ENCODE measurements around the gene UBE2G1. TPM values are rescaled to one million over a fixed set of nuclear protein-coding genes. Genes with fewer than 3 reads are reported as not detected.
"Not testable (repeated sequence)": the region's sequence is repeated elsewhere in the genome, so short reads cannot be mapped to it uniquely, and the experiment has no call there.

UBE2G1 gene
- total RNA-seq, 1 experiment from 2014 or later, result 80.6 TPM

- H3K4me3 ChIP-seq (replicated peaks in 1 of 2; ENCODE audit: low read depth in 1 of 2, low read length in 2 of 2), result no peak overlapping the region
- RAD21 ChIA-PET (ENCODE audit: low non-redundant PET in 1 of 2, low total read pairs in 2 of 2, uncharacterized antibody in 2 of 2, unreplicated experiment in 2 of 2), result no interaction called here
- H3K79me2 ChIP-seq (ENCODE audit: insufficient read depth, low read length), result peaks cover 31% of the 10 kb centered on the region
- CTCF ChIA-PET, result no interaction called here
- ATAC-seq (no peak), DNase-seq (ENCODE audit: low read depth, low spot score) (no peak)
- POLR2A ChIA-PET, result no interaction called here
- intact Hi-C loops (cut with micrococcal nuclease), result loop anchor here (5.0 kb wide), 1 partner anchor 226 kb away; the partner anchor contains the start of genes CYB5D2 and ZZEF1
- H3K4me2 ChIP-seq (ENCODE audit: low read length), result no peak overlapping the region
- no peak overlapping the region for H2AFZ ChIP-seq (ENCODE audit: low read depth, low read length, poor library complexity, severe bottlenecking)
- no peaks in the 10 kb centered on the region for H3K9me2 ChIP-seq (ENCODE audit: insufficient read depth)
- no TSS peak for BruUV-seq (replicated peaks)
- H3K27ac ChIP-seq (ENCODE audit: low read depth, low read length), result no peak overlapping the region
- TF ChIP-seq ELF1 (IDR thresholded peaks at IDR 0.05; ENCODE audit: borderline replicate concordance, low read depth) (no peak), SRF (IDR thresholded peaks at IDR 0.05; ENCODE audit: low read depth) (no peak), EZH2 (IDR thresholded peaks at IDR 0.05) (no peak), ATF3 (IDR thresholded peaks at IDR 0.05) (no peak), REST (IDR thresholded peaks at IDR 0.05; ENCODE audit: low read depth) (no peak), ZFX (IDR thresholded peaks at IDR 0.05) (no peak)
- peaks cover 11 to 15% of the 10 kb centered on the region in 2 experiments; a peak in 3 of 4 replicates for H3K4me1 ChIP-seq (ENCODE audit: control insufficient read depth in 1 of 2, insufficient read depth in 2 of 2, low read length in 2 of 2)
- no peaks in the 10 kb centered on the region for H3K9me3 ChIP-seq (ENCODE audit: control insufficient read depth in 1 of 2, insufficient read depth in 1 of 2, low read depth in 1 of 2, low read length in 2 of 2)
- H3K36me3 ChIP-seq (ENCODE audit: control insufficient read depth in 1 of 2, insufficient read depth in 2 of 2, low read length in 2 of 2), result no peaks in the 10 kb centered on the region
- no peak overlapping the region for H3K9ac ChIP-seq (ENCODE audit: low read length)
- no peaks in the 10 kb centered on the region for H3K27me3 ChIP-seq (ENCODE audit: insufficient read depth, low read length)
- H4K20me1 ChIP-seq (ENCODE audit: insufficient read depth), result no peaks in the 10 kb centered on the region
Measured at GRCh38 chr17:4368341-4368740, 1.9 kb upstream of the UBE2G1 start.

GRCh38 chr17:4367177-4367576, 702 bp upstream of the UBE2G1 start:
- H2AFZ ChIP-seq (ENCODE audit: low read depth, low read length, poor library complexity, severe bottlenecking), result peak overlapping the region; percentile 97

More at GRCh38 chr17:4367177-4367576, 702 bp upstream of the UBE2G1 start:
- Histone ChIP-seq H3K9ac (ENCODE audit: low read length) (peak overlapping the region; percentile 96; the same call in 1 of the 2 replicates), H3K27ac (ENCODE audit: low read depth, low read length) (peak overlapping the region; percentile 49), H3K4me3 (replicated peaks in 1 of 2; ENCODE audit: low read depth in 1 of 2, low read length in 2 of 2) (peak overlapping the region in 1 of 2 experiments; percentile 89; a peak in 2 of 4 replicates), H3K4me2 (ENCODE audit: low read length) (peak overlapping the region; percentile 82), H3K79me2 (ENCODE audit: insufficient read depth, low read length) (peaks cover 43% of the 10 kb centered on the region), H3K4me1 (ENCODE audit: control insufficient read depth in 1 of 2, insufficient read depth in 2 of 2, low read length in 2 of 2) (peaks cover 11 to 15% of the 10 kb centered on the region in 2 experiments; a peak in 3 of 4 replicates)
- DNase-seq (ENCODE audit: low read depth, low spot score); H3K27me3 ChIP-seq (ENCODE audit: insufficient read depth, low read length); RAD21 ChIA-PET (ENCODE audit: low non-redundant PET in 1 of 2, low total read pairs in 2 of 2, uncharacterized antibody in 2 of 2, unreplicated experiment in 2 of 2); H4K20me1 ChIP-seq (ENCODE audit: insufficient read depth); H3K9me2 ChIP-seq (ENCODE audit: insufficient read depth); BruUV-seq (replicated peaks); H3K9me3 ChIP-seq (ENCODE audit: control insufficient read depth in 1 of 2, insufficient read depth in 1 of 2, low read depth in 1 of 2, low read length in 2 of 2); POLR2A ChIA-PET; H3K36me3 ChIP-seq (ENCODE audit: control insufficient read depth in 1 of 2, insufficient read depth in 2 of 2, low read length in 2 of 2); ATAC-seq; CTCF ChIA-PET: not testable (repeated sequence)
- intact Hi-C loops (cut with micrococcal nuclease), result loop anchor here (1.0 to 5.0 kb wide), 2 partner anchors 152 to 225 kb away; partner anchors contain the start of genes CYB5D2 and ZZEF1

Measured in HCT116 (cell line).